Measurements from ENCODE around the gene DENND4A. TPM values are rescaled to one million over a fixed set of nuclear protein-coding genes. Genes with fewer than 3 reads are reported as not detected.
A peak's percentile ranks its signal among the peaks of the same experiment; 100 is the strongest.

DENND4A gene
- total and polyA plus RNA-seq, 9 of the 15 experiments (the other 6 are each of a cell fraction or from before 2014, with no cell fraction given): 6.8 to 32.3 (median 19.9) TPM

- TF ChIP-seq SRSF3 (IDR thresholded peaks at IDR 0.05; ENCODE audit: insufficient read depth, low read length) (no peak), JUN (IDR thresholded peaks at IDR 0.05; ENCODE audit: borderline replicate concordance, low read depth, low read length) (peak; percentile 47; the same call in 1 of the 2 replicates), JUN (CRISPR knock-in tag; IDR thresholded peaks at IDR 0.05; ENCODE audit: borderline replicate concordance) (no peak), HMBOX1 (IDR thresholded peaks at IDR 0.05) (no peak), PHF20 (IDR thresholded peaks at IDR 0.05; ENCODE audit: partially characterized antibody) (no peak), PTTG1 (tag; IDR thresholded peaks at IDR 0.05; ENCODE audit: low read depth) (no peak), ZNF512 (tag; IDR thresholded peaks at IDR 0.05) (no peak), ZBTB9 (CRISPR knock-in tag; IDR thresholded peaks at IDR 0.05) (no peak), ETS1 (conservative IDR thresholded peaks at IDR 0.05; ENCODE audit: control insufficient read depth, low read depth, low read length) (no peak), ZNF780A (CRISPR knock-in tag; IDR thresholded peaks at IDR 0.05) (no peak), CGGBP1 (CRISPR knock-in tag; IDR thresholded peaks at IDR 0.05) (no peak), ETV1 (tag; conservative IDR thresholded peaks at IDR 0.05; ENCODE audit: low read depth) (no peak), IRF1 (CRISPR knock-in tag; IDR thresholded peaks at IDR 0.05; ENCODE audit: borderline replicate concordance) (no peak), ZNF175 (CRISPR knock-in tag; IDR thresholded peaks at IDR 0.05; ENCODE audit: low read depth) (no peak), ZNF444 (CRISPR knock-in tag; IDR thresholded peaks at IDR 0.05) (no peak), PML (IDR thresholded peaks at IDR 0.05; ENCODE audit: low read length) (no peak), NR2C1 (IDR thresholded peaks at IDR 0.05) (no peak), NR2C1 (tag; IDR thresholded peaks at IDR 0.05) (no peak), TOE1 (IDR thresholded peaks at IDR 0.05; ENCODE audit: borderline replicate concordance) (no peak), TOE1 (CRISPR knock-in tag; IDR thresholded peaks at IDR 0.05; ENCODE audit: borderline replicate concordance, low read depth) (no peak), NFE2L1 (tag; IDR thresholded peaks at IDR 0.05; ENCODE audit: borderline replicate concordance, low read depth) (peak; percentile 17; the same call in 1 of the 2 replicates), SRSF1 (IDR thresholded peaks at IDR 0.05; ENCODE audit: low read depth, low read length) (no peak), ZNF24 (IDR thresholded peaks at IDR 0.05) (no peak)
Measured at GRCh38 chr15:65796610-65797078, 4.6 kb upstream of the DENND4A start (continued).
